PC-3 (cell line): ENCODE measurements around the gene ORMDL1. TPM values are rescaled to one million over a fixed set of nuclear protein-coding genes. Genes with fewer than 3 reads are reported as not detected.

ENCODE experiments used
- ATAC-seq: fragments of 200-7000 bp; cut with Tn5 transposase; 2 replicates; pipeline ENCODE4 v1.9.1; 2020; ENCODE audit warnings: mild to moderate bottlenecking, moderate library complexity
- BruUV-seq: library from RNA; stranded (reverse); fragments of 400-500 nt; replicated peaks from 2 replicates; lab custom pipeline; 2021; lab: Mats Ljungman, UMichigan
- CTCF ChIA-PET: fragments of 300-600 bp; sonication (Branson Sonifier 250); formaldehyde crosslinking; loops from one replicate; lab custom pipeline; 2022; ENCODE audit warnings: antibody characterized with exemption; lab: Charles Lee
- POLR2A ChIA-PET: fragments of 300-600 bp; sonication (Branson Sonifier 250); formaldehyde crosslinking; loops from one replicate; lab custom pipeline; 2022; ENCODE audit warnings: antibody characterized with exemption; ENCODE audit not compliant: unreplicated experiment; lab: Charles Lee
- DNase-seq: peaks from one replicate; pipeline ENCODE4 v3.0.0-alpha.2; 2015
- H2AFZ ChIP-seq: fragments of 300-600 bp; sonication (generic); 2 replicates; pipeline ENCODE4 v1.6.0; 2016; ENCODE audit warnings: antibody characterized with exemption, low read length
- H3F3A ChIP-seq: fragments of 300-600 bp; sonication (generic); one replicate; pipeline ENCODE4 v1.6.0; 2017; ENCODE audit warnings: antibody characterized with exemption, low read length, control low read depth, mild to moderate bottlenecking; ENCODE audit not compliant: unreplicated experiment
- H3K27ac ChIP-seq: fragments of 300-600 bp; sonication (generic); 2 replicates; pipeline ENCODE4 v1.5.1; 2016; ENCODE audit warnings: mild to moderate bottlenecking, low read length
- H3K27me3 ChIP-seq: fragments of 300-600 bp; sonication (generic); 2 replicates; pipeline ENCODE4 v1.6.1; 2016; ENCODE audit warnings: low read length, mixed read lengths
- H3K36me3 ChIP-seq: fragments of 300-600 bp; sonication (generic); 2 replicates; pipeline ENCODE4 v1.6.1; 2016; ENCODE audit warnings: low read depth, mixed run types, low read length, mixed read lengths
- H3K4me1 ChIP-seq: fragments of 300-600 bp; sonication (generic); 2 replicates; pipeline ENCODE4 v1.5.1; 2016; ENCODE audit warnings: low read length; ENCODE audit not compliant: insufficient read depth
- H3K4me2 ChIP-seq: fragments of 300-600 bp; sonication (generic); 2 replicates; pipeline ENCODE4 v1.6.0; 2016; ENCODE audit warnings: low read length
- H3K4me3 ChIP-seq: fragments of 300-600 bp; sonication (generic); 2 replicates; pipeline ENCODE4 v1.5.1; 2016; ENCODE audit warnings: mild to moderate bottlenecking, low read length, mixed read lengths
- H3K79me2 ChIP-seq: fragments of 300-600 bp; sonication (generic); 2 replicates; pipeline ENCODE4 v1.6.1; 2017; ENCODE audit warnings: low read length, mixed read lengths
- H3K9ac ChIP-seq: fragments of 300-600 bp; sonication (generic); 2 replicates; pipeline ENCODE4 v1.6.0; 2016; ENCODE audit warnings: mild to moderate bottlenecking, low read length
- H3K9me2 ChIP-seq: fragments of 300-600 bp; sonication (generic); replicated peaks from 2 replicates; pipeline ENCODE4 v1.6.1; 2016; ENCODE audit warnings: mixed run types, low read length, mixed read lengths
- H3K9me3 ChIP-seq: fragments of 300-600 bp; sonication (generic); 2 replicates; pipeline ENCODE4 v1.6.1; 2016; ENCODE audit warnings: low read length, mixed read lengths
- H4K20me1 ChIP-seq: fragments of 300-600 bp; sonication (generic); 2 replicates; pipeline ENCODE4 v1.6.1; 2016; ENCODE audit warnings: low read length, mixed read lengths
- EZH2 ChIP-seq: fragments of 300-600 bp; sonication (generic); IDR thresholded peaks from one replicate; pipeline ENCODE4 v1.6.1; 2017; ENCODE audit warnings: antibody characterized with exemption, mild to moderate bottlenecking, low read length; ENCODE audit not compliant: unreplicated experiment
- EZH2phosphoT487 ChIP-seq: fragments of 300-600 bp; sonication (generic); IDR thresholded peaks from 2 replicates; pipeline ENCODE4 v1.6.1; 2018; ENCODE audit warnings: mild to moderate bottlenecking, antibody characterized with exemption, low read length, borderline replicate concordance
- intact Hi-C: fragments of 100-400 bp; cut with micrococcal nuclease; formaldehyde crosslinking; loops from 2 replicates; pipeline ENCODE4 v1.9.0; 2023
- total RNA-seq: library from RNA; depleted of rRNA; stranded (reverse); fragments of >200 nt; gene quantifications from 2 replicates; pipeline ENCODE4 v1.2.3, GENCODE V29; 2014
- TF ChIP-seq, protein P1 (sequence below): fragments of 300-600 bp; sonication (generic); conservative IDR thresholded peaks from 2 replicates; pipeline ENCODE4 v1.5.1; 2017; ENCODE audit warnings: antibody characterized with exemption, low read depth, mild to moderate bottlenecking, low read length

ORMDL1 gene
- total RNA-seq, 1 experiment from 2014 or later, result 64.5 TPM

DNA sequence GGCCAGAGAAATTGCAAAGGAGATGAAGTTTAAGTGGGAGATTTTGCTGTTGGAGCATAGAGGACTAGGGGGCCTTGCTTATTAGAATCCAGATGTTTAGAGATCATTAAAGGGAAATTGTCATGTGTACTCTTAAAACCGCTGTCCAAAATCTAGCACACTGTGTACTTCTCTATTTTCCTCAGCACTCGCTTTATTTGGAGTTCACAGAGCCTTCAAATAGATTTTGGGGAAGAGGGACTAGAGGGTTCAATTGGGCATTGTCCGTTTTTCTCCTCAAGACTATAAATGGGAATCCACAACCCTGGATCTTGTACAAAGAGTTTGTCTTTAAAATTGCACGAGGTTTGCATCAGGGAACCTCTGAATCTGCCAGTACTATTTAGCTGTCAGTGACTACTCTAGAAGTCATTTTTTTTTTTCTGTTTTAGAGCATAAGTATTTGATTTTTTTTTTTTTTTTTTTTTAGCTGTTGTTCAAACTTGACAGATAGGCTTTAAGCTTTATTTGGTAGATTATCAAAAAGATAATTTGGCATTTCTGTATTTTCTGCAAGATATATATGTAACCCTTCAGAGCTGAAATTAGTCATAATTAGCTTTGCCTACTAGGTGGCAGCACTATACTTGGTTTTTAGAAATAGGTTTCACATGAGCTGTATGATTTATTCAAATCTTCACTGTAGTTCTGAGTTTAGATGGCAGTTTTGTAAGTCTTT is 14.3 kb upstream of the ORMDL1 start:
- intact Hi-C loops, result loop anchor here (1.0 to 5.0 kb wide), 2 partner anchors 224 to 272 kb away; no protein-coding TSS in a partner anchor

DNA sequence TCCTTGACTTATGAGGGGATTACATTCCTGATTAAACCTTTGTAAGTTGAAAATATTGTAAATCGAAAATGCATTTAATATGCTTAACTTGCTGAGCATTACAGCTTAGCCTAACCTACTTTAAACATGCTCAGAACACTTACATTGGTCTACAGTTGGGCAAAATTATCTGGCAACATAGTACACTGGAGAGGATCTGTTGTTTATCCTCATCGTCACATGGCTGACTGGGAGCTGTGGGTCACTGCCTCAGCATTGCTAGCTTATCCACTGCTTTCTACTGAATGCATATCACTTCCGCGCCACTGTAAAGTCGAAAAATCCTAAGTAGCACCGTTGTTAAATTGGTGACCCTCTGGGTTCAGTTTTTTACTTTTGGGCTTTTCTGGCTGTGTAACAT is 13.8 kb upstream of the ORMDL1 start:
- Histone ChIP-seq H3K4me3 (no peak overlapping the region), H3K9me2 (no peaks in the 10 kb centered on the region), H3K79me2 (no peaks in the 10 kb centered on the region), H3K27ac (no peak overlapping the region), H3K9ac (no peak overlapping the region), H4K20me1 (no peaks in the 10 kb centered on the region), H3K36me3 (peaks cover 26% of the 10 kb centered on the region; the same call in 1 of the 2 replicates), H2AFZ (no peak overlapping the region), H3K4me2 (no peak overlapping the region), H3F3A (no peaks in the 10 kb centered on the region), H3K4me1 (peaks cover 9% of the 10 kb centered on the region), H3K9me3 (no peaks in the 10 kb centered on the region), H3K27me3 (no peaks in the 10 kb centered on the region)
- intact Hi-C loops, result loop anchor here (1.0 to 5.0 kb wide), 2 partner anchors 224 to 272 kb away; no protein-coding TSS in a partner anchor
- ATAC-seq (no peak), DNase-seq (no peak)
- no TSS peak for BruUV-seq
- ChIA-PET POLR2A (no interaction called here), CTCF (interaction anchor here (1.0 to 1.2 kb wide), 2 partner anchors 137 to 270 kb away, joined by 10 to 11 read pairs; no protein-coding TSS in a partner anchor)
- TF ChIP-seq EZH2 (no peak), EZH2phosphoT487 (no peak)
- TF ChIP-seq, protein P1, sequence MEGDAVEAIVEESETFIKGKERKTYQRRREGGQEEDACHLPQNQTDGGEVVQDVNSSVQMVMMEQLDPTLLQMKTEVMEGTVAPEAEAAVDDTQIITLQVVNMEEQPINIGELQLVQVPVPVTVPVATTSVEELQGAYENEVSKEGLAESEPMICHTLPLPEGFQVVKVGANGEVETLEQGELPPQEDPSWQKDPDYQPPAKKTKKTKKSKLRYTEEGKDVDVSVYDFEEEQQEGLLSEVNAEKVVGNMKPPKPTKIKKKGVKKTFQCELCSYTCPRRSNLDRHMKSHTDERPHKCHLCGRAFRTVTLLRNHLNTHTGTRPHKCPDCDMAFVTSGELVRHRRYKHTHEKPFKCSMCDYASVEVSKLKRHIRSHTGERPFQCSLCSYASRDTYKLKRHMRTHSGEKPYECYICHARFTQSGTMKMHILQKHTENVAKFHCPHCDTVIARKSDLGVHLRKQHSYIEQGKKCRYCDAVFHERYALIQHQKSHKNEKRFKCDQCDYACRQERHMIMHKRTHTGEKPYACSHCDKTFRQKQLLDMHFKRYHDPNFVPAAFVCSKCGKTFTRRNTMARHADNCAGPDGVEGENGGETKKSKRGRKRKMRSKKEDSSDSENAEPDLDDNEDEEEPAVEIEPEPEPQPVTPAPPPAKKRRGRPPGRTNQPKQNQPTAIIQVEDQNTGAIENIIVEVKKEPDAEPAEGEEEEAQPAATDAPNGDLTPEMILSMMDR, result no peak

More for the DNA sequence above, 14.3 kb upstream of the ORMDL1 start:
- H4K20me1 ChIP-seq, result no peaks in the 10 kb centered on the region
- no TSS peak for BruUV-seq
- no peak overlapping the region for H3K9ac ChIP-seq
- H3K27me3 ChIP-seq, result no peaks in the 10 kb centered on the region
- H3K4me2 ChIP-seq, result no peak overlapping the region
- H3K4me3 ChIP-seq, result no peak overlapping the region
- ATAC-seq, result peak; percentile 80
- no peaks in the 10 kb centered on the region for H3K79me2 ChIP-seq
- POLR2A ChIA-PET, result no interaction called here
- no peaks in the 10 kb centered on the region for H3K9me2 ChIP-seq
- no peak overlapping the region for H2AFZ ChIP-seq
- CTCF ChIA-PET, result interaction anchor here (0.5 to 1.2 kb wide), 10 partner anchors 105 to 479 kb away, joined by 3 to 14 read pairs (median 5); partner anchors contain the start of gene ASNSD1
- no peaks in the 10 kb centered on the region for H3K9me3 ChIP-seq
- H3F3A ChIP-seq, result no peaks in the 10 kb centered on the region
- TF ChIP-seq EZH2phosphoT487, result no peak
- TF ChIP-seq, protein P1, result peak; percentile 74
- peaks cover 9% of the 10 kb centered on the region for H3K4me1 ChIP-seq
- DNase-seq, result peak; percentile 62
- H3K27ac ChIP-seq, result no peak overlapping the region
- H3K36me3 ChIP-seq, result peaks cover 26% of the 10 kb centered on the region; the same call in 1 of the 2 replicates

DNA sequence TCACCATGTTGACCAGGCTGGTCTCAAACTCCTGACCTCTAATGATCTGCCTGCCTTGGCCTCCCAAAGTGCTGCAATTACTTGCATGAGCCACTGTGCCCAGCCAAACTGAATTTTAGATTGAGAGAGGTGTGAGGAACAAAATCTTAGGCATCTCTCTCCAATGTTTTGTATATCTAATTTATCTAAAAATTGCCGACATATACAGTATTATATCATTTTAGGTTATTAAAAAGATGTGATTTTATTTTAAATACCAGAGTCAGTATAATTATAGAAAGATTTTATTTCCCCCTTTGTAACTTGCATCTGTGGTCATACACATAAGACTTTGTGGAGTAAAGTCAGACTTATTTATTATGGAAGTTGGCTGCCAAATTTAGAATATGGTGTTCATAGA is 10.2 kb upstream of the ORMDL1 start:
- TF ChIP-seq, protein P1, result no peak
- TF ChIP-seq EZH2phosphoT487 (no peak), EZH2 (no peak)
- CTCF ChIA-PET, result no interaction called here

More for the DNA sequence above, 10.2 kb upstream of the ORMDL1 start:
- Histone ChIP-seq H3K4me1 (peaks cover 2% of the 10 kb centered on the region; the same call in 1 of the 2 replicates), H3F3A (no peaks in the 10 kb centered on the region), H3K9me2 (no peaks in the 10 kb centered on the region), H3K36me3 (peaks cover 24% of the 10 kb centered on the region; the same call in 1 of the 2 replicates), H3K79me2 (peaks cover 11% of the 10 kb centered on the region; the same call in 1 of the 2 replicates), H2AFZ (no peak overlapping the region), H3K27ac (no peak overlapping the region), H3K27me3 (no peaks in the 10 kb centered on the region), H3K4me2 (no peak overlapping the region), H4K20me1 (no peaks in the 10 kb centered on the region), H3K9ac (no peak overlapping the region), H3K4me3 (no peak overlapping the region), H3K9me3 (no peaks in the 10 kb centered on the region)
- intact Hi-C loops, result no loop called here
- POLR2A ChIA-PET, result no interaction called here
- DNase-seq (no peak), ATAC-seq (no peak)
- BruUV-seq, result no TSS peak
